MM.1S (cell line): ENCODE data around the gene PHF12.

Source experiments
- EZH2 ChIP-seq: fragments of 300-600 bp; sonication (generic); optimal IDR thresholded peaks from 2 replicates; pipeline ENCODE3; 2017; ENCODE audit warnings: low read depth, mild to moderate bottlenecking, antibody characterized with exemption, low read length, mixed read lengths
- TF ChIP-seq, protein P1 (sequence below): fragments of 300-600 bp; sonication (generic); IDR thresholded peaks from 2 replicates; pipeline ENCODE4 v1.5.1; 2016; ENCODE audit warnings: antibody characterized with exemption, low read length, mixed read lengths

- TF ChIP-seq, protein P1, sequence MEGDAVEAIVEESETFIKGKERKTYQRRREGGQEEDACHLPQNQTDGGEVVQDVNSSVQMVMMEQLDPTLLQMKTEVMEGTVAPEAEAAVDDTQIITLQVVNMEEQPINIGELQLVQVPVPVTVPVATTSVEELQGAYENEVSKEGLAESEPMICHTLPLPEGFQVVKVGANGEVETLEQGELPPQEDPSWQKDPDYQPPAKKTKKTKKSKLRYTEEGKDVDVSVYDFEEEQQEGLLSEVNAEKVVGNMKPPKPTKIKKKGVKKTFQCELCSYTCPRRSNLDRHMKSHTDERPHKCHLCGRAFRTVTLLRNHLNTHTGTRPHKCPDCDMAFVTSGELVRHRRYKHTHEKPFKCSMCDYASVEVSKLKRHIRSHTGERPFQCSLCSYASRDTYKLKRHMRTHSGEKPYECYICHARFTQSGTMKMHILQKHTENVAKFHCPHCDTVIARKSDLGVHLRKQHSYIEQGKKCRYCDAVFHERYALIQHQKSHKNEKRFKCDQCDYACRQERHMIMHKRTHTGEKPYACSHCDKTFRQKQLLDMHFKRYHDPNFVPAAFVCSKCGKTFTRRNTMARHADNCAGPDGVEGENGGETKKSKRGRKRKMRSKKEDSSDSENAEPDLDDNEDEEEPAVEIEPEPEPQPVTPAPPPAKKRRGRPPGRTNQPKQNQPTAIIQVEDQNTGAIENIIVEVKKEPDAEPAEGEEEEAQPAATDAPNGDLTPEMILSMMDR: no peak
- no peak for TF ChIP-seq EZH2
Observed at GRCh38 chr17:28999206-28999605, 47.9 kb upstream of the PHF12 start.
